ENCODE data around the gene UGT1A3. TPM values are rescaled to one million over a fixed set of nuclear protein-coding genes. Genes with fewer than 3 reads are reported as not detected.
"Not testable (repeated sequence)": the region's sequence is repeated elsewhere in the genome, so short reads cannot be mapped to it uniquely, and the experiment has no call there.

The UGT1A3 gene
- total and polyA plus RNA-seq, 10 of the 15 experiments (the other 5 are each of a cell fraction or from before 2014, with no cell fraction given): not detected

- ATAC-seq (no peak), FAIRE-seq (no peak)
These were observed 16.4 kb downstream of the UGT1A3 start for GRCh38 chr2:233745073-233745755.

GRCh38 chr2:233745838-233746237 is 17.0 kb downstream of the UGT1A3 start:
- CTCF ChIA-PET; H2AFZ ChIP-seq (ENCODE audit: control insufficient read depth, low read depth, low read length); H3K9ac ChIP-seq (ENCODE audit: control insufficient read depth, insufficient read depth, low read length); H4K20me1 ChIP-seq (ENCODE audit: control insufficient read depth, insufficient read depth); RAD21 ChIA-PET (ENCODE audit: unreplicated experiment); POLR2A ChIA-PET; H3K9me3 ChIP-seq (replicated peaks; ENCODE audit: control insufficient read depth, insufficient read depth, low read length); ATAC-seq; H3K79me2 ChIP-seq (ENCODE audit: control insufficient read depth, insufficient read depth, low read length); H3K27ac ChIP-seq (ENCODE audit: control insufficient read depth, insufficient read depth); BruUV-seq (replicated peaks); DNase-seq (ENCODE audit: low read depth, low spot score); intact Hi-C loops (cut with micrococcal nuclease; ENCODE audit: unreplicated experiment); FAIRE-seq; H3K4me1 ChIP-seq (ENCODE audit: control insufficient read depth, insufficient read depth, low read length); H3K27me3 ChIP-seq (replicated peaks in 1 of 2; ENCODE audit: control insufficient read depth in 2 of 2, insufficient read depth in 2 of 2, low read length in 1 of 2); in situ Hi-C loops (cut with MboI); H3K4me3 ChIP-seq; H3K36me3 ChIP-seq (ENCODE audit: control insufficient read depth in 2 of 2, insufficient read depth in 2 of 2, low read length in 1 of 2); H3K4me2 ChIP-seq (ENCODE audit: control insufficient read depth, insufficient read depth); SMC1A ChIA-PET (ENCODE audit: uncharacterized antibody, unreplicated experiment): not testable (repeated sequence)
- WGBS (ENCODE audit: insufficient coverage, insufficient replicate concordance, low lambda C conversion rate, missing lambda C conversion rate): 0% methylated on average over 2 of the region's 2 CpGs

More at GRCh38 chr2:233745073-233745755, 16.4 kb downstream of the UGT1A3 start:
- BruUV-seq (replicated peaks): no TSS peak
- no peaks in the 10 kb centered on the region for H3K36me3 ChIP-seq (ENCODE audit: control insufficient read depth in 2 of 2, insufficient read depth in 2 of 2, low read length in 1 of 2)
- CTCF ChIA-PET: no interaction called here
- H3K9ac ChIP-seq (ENCODE audit: control insufficient read depth, insufficient read depth, low read length): no peak overlapping the region
- in situ Hi-C loops (cut with MboI) (no loop called here), intact Hi-C loops (cut with micrococcal nuclease; ENCODE audit: unreplicated experiment) (no loop called here)
- DNase-seq (ENCODE audit: low read depth, low spot score): no peak
- no peak overlapping the region for H3K4me2 ChIP-seq (ENCODE audit: control insufficient read depth, insufficient read depth)
- H3K4me3 ChIP-seq: no peak overlapping the region
- no peaks in the 10 kb centered on the region for H4K20me1 ChIP-seq (ENCODE audit: control insufficient read depth, insufficient read depth)
- H3K27ac ChIP-seq (ENCODE audit: control insufficient read depth, insufficient read depth): no peak overlapping the region
- RAD21 ChIA-PET (ENCODE audit: unreplicated experiment): no interaction called here
- H3K9me3 ChIP-seq (replicated peaks; ENCODE audit: control insufficient read depth, insufficient read depth, low read length): no peaks in the 10 kb centered on the region; the same call in 2 of the 3 replicates
- TF ChIP-seq CREM (IDR thresholded peaks at IDR 0.05; ENCODE audit: low read depth) (no peak), ZNF622 (IDR thresholded peaks at IDR 0.05) (no peak), USF2 (IDR thresholded peaks at IDR 0.05; ENCODE audit: borderline replicate concordance, low read depth, low read length) (no peak), CBX3 (IDR thresholded peaks at IDR 0.05; ENCODE audit: borderline replicate concordance, low read depth) (no peak), HDAC2 (IDR thresholded peaks at IDR 0.05) (no peak), PAX5 (IDR thresholded peaks at IDR 0.05; ENCODE audit: borderline replicate concordance, low read depth, low read length) (no peak), TAF1 (IDR thresholded peaks at IDR 0.05; ENCODE audit: borderline replicate concordance, low read depth, low read length) (no peak), ZNF207 (IDR thresholded peaks at IDR 0.05; ENCODE audit: borderline replicate concordance) (no peak), JUNB (IDR thresholded peaks at IDR 0.05) (no peak), IKZF1 (conservative IDR thresholded peaks at IDR 0.05) (no peak), HSF1 (IDR thresholded peaks at IDR 0.05; ENCODE audit: low read depth, low read length) (no peak), TCF3 (IDR thresholded peaks at IDR 0.05; ENCODE audit: borderline replicate concordance, insufficient read depth, low read depth, low read length) (no peak), HDGF (IDR thresholded peaks at IDR 0.05) (no peak)
- SMC1A ChIA-PET (ENCODE audit: uncharacterized antibody, unreplicated experiment): no interaction called here
- H3K79me2 ChIP-seq (ENCODE audit: control insufficient read depth, insufficient read depth, low read length): no peaks in the 10 kb centered on the region
- H3K27me3 ChIP-seq (replicated peaks in 1 of 2; ENCODE audit: control insufficient read depth in 2 of 2, insufficient read depth in 2 of 2, low read length in 1 of 2): no peaks in the 10 kb centered on the region
- POLR2A ChIA-PET: no interaction called here
- H2AFZ ChIP-seq (ENCODE audit: control insufficient read depth, low read depth, low read length): no peak overlapping the region
- 9% methylated on average over 5 of the region's 5 CpGs for WGBS (ENCODE audit: insufficient coverage, insufficient replicate concordance, low lambda C conversion rate, missing lambda C conversion rate)
- no peaks in the 10 kb centered on the region for H3K4me1 ChIP-seq (ENCODE audit: control insufficient read depth, insufficient read depth, low read length)

All from GM12878 (cell line).